ENCODE results near the gene EIF3C. TPM values are rescaled to one million over a fixed set of nuclear protein-coding genes. Genes with fewer than 3 reads are reported as not detected.

The EIF3C gene
- total RNA-seq, 1 experiment from 2014 or later = 369 TPM

Small RNA genes within 50 kb of the gene (microRNA-seq; reads per million reads assigned to microRNA genes)
- gene MIR6862-2 (ENCODE audit: unreplicated experiment) = not detected

Other genes with a start within 250 kb of the EIF3C start
- gene NPIPB7, start 239.1 kb upstream of the EIF3C start, total RNA-seq (2014; rRNA removed) = not detected in 2 replicates
- gene CLN3, start 219.4 kb upstream of the EIF3C start, total RNA-seq (2014; rRNA removed) = 10.7 and 13.3 TPM in 2 replicates
- gene APOBR, start 216.8 kb upstream of the EIF3C start, total RNA-seq (2014; rRNA removed) = 0.04 TPM in 1 of 2 replicates, not detected in the other
- gene IL27, start 204.6 kb upstream of the EIF3C start, total RNA-seq (2014; rRNA removed) = not detected in 2 replicates
- 9.2 and 16.5 TPM in 2 replicates for gene NUPR1, start 172.5 kb upstream of the EIF3C start, total RNA-seq (2014; rRNA removed)
- 22.3 and 25.9 TPM in 2 replicates for gene SGF29, start 157.5 kb upstream of the EIF3C start, total RNA-seq (2014; rRNA removed)
- gene SULT1A2, start 114.4 kb upstream of the EIF3C start, total RNA-seq (2014; rRNA removed) = 0.17 TPM in 1 of 2 replicates, not detected in the other
- 2.9 and 4.7 TPM in 2 replicates for gene SULT1A1, start 101.4 kb upstream of the EIF3C start, total RNA-seq (2014; rRNA removed)
- gene NPIPB8, start 73.4 kb upstream of the EIF3C start, total RNA-seq (2014; rRNA removed) = 1.1 TPM in 1 of 2 replicates, not detected in the other
- gene NPIPB9, start 40.3 kb downstream of the EIF3C start, total RNA-seq (2014; rRNA removed) = 1.7 TPM in 1 of 2 replicates, not detected in the other
- 65.8 and 104 TPM in 2 replicates for gene ATXN2L, start 111.5 kb downstream of the EIF3C start, total RNA-seq (2014; rRNA removed)
- gene TUFM, start 134.9 kb downstream of the EIF3C start, total RNA-seq (2014; rRNA removed) = 185 and 198 TPM in 2 replicates
- gene SH2B1, start 152.4 kb downstream of the EIF3C start, total RNA-seq (2014; rRNA removed) = 22.2 and 24.4 TPM in 2 replicates
- 0.23 and 0.87 TPM in 2 replicates for gene ATP2A1, start 167.0 kb downstream of the EIF3C start, total RNA-seq (2014; rRNA removed)
- gene RABEP2, start 213.8 kb downstream of the EIF3C start, total RNA-seq (2014; rRNA removed) = 40.2 and 43.3 TPM in 2 replicates
- not detected in 2 replicates for gene CD19, start 220.5 kb downstream of the EIF3C start, total RNA-seq (2014; rRNA removed)
- 33.3 and 43.9 TPM in 2 replicates for gene NFATC2IP, start 239.5 kb downstream of the EIF3C start, total RNA-seq (2014; rRNA removed)

Data from PC-3 (cell line).